Measurements from ENCODE around the gene MAGEA9.
"Not testable (repeated sequence)": the region's sequence is repeated elsewhere in the genome, so short reads cannot be mapped to it uniquely, and the experiment has no call there.

MAGEA9 gene

GRCh38 chrX:149831473-149831872, 49.7 kb downstream of the MAGEA9 start:
- H3K27ac ChIP-seq = no peak overlapping the region
- TF ChIP-seq, protein P1, sequence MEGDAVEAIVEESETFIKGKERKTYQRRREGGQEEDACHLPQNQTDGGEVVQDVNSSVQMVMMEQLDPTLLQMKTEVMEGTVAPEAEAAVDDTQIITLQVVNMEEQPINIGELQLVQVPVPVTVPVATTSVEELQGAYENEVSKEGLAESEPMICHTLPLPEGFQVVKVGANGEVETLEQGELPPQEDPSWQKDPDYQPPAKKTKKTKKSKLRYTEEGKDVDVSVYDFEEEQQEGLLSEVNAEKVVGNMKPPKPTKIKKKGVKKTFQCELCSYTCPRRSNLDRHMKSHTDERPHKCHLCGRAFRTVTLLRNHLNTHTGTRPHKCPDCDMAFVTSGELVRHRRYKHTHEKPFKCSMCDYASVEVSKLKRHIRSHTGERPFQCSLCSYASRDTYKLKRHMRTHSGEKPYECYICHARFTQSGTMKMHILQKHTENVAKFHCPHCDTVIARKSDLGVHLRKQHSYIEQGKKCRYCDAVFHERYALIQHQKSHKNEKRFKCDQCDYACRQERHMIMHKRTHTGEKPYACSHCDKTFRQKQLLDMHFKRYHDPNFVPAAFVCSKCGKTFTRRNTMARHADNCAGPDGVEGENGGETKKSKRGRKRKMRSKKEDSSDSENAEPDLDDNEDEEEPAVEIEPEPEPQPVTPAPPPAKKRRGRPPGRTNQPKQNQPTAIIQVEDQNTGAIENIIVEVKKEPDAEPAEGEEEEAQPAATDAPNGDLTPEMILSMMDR (conservative IDR thresholded peaks at IDR 0.05) = no peak; the same call in 1 of the 2 replicates
- TF ChIP-seq ZFX (IDR thresholded peaks at IDR 0.05) = no peak

DNA sequence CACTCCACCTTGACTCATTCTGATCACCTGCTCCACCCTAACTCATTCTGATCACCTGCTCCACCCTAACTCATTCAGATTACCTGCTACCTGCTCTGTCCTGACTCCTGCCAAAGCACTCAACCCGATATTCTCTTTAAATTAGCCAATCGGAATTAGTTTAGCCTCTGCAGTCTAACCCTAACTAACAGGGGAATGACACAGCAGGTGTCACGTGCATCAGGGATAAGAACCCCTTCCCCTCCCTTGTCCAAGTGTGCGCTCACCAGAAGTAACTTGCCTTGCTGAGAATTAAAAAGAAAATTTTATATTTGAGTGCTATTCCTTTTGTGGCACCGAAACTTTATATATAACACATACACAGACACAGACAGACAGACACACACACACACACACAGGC, 55.0 kb downstream of the MAGEA9 start:
- not testable (repeated sequence) for H3K27ac ChIP-seq

- H3K27ac ChIP-seq = no peak overlapping the region
- no peak for TF ChIP-seq ZFX (IDR thresholded peaks at IDR 0.05)
Observed at GRCh38 chrX:149837167-149837566, 55.4 kb downstream of the MAGEA9 start.

Data from C4-2B (cell line).